Fibroblast of lung (primary cell): ENCODE results near the gene UBE4B. TPM values are rescaled to one million over a fixed set of nuclear protein-coding genes. Genes with fewer than 3 reads are reported as not detected.

ENCODE experiments used
- DNase-seq, 2 donors: peaks; one replicate each; pipeline versions ENCODE4 v3.0.0 to v3.0.0-alpha.2; 2010; ENCODE audit warnings: low read depth in 2 of 2
- H2AFZ ChIP-seq: 2 replicates; pipeline ENCODE4 v1.5.1; 2012; ENCODE audit warnings: low read length, control low read depth, inconsistent platforms
- H3K27ac ChIP-seq: 2 replicates; pipeline ENCODE4 v1.5.1; 2011; ENCODE audit warnings: low read length, control low read depth; ENCODE audit not compliant: insufficient read depth
- H3K27me3 ChIP-seq: 2 replicates; pipeline ENCODE4 v1.5.1; 2011; ENCODE audit warnings: mild to moderate bottlenecking, low read length; ENCODE audit not compliant: control insufficient read depth, insufficient read depth
- H3K36me3 ChIP-seq: 2 replicates; pipeline ENCODE4 v1.5.1; 2011; ENCODE audit warnings: low read length; ENCODE audit not compliant: control insufficient read depth, insufficient read depth
- H3K4me1 ChIP-seq: 2 replicates; pipeline ENCODE4 v1.5.1; 2011; ENCODE audit warnings: low read length; ENCODE audit not compliant: control insufficient read depth, insufficient read depth; ENCODE audit errors: extremely low read depth
- H3K4me2 ChIP-seq: 2 replicates; pipeline ENCODE4 v1.5.1; 2011; ENCODE audit warnings: low read length, control low read depth; ENCODE audit not compliant: insufficient read depth; ENCODE audit errors: extremely low read depth
- H3K4me3 ChIP-seq, 4 experiments: fragments of 200-600 bp in 1 of 4; sonication (generic) in 1 of 4; replicated peaks in 1 of 4; 2 replicates each; pipeline ENCODE4 v1.5.1; 2011 to 2016; ENCODE audit warnings: low read length in 4 of 4, low read depth in 3 of 4, mild to moderate bottlenecking in 3 of 4, control low read depth in 2 of 4, inconsistent platforms in 1 of 4, mixed read lengths in 1 of 4; ENCODE audit not compliant: insufficient read depth in 1 of 4; ENCODE audit errors: control extremely low read depth in 1 of 4
- H3K79me2 ChIP-seq: 2 replicates; pipeline ENCODE4 v1.5.1; 2012; ENCODE audit warnings: mild to moderate bottlenecking, low read length, inconsistent platforms; ENCODE audit not compliant: control insufficient read depth, insufficient read depth
- H3K9ac ChIP-seq: 2 replicates; pipeline ENCODE4 v1.5.1; 2011; ENCODE audit warnings: mild to moderate bottlenecking, low read length, control low read depth; ENCODE audit not compliant: insufficient read depth
- H3K9me3 ChIP-seq: 2 replicates; pipeline ENCODE4 v1.5.1; 2012; ENCODE audit warnings: low read depth, low read length; ENCODE audit not compliant: control insufficient read depth, insufficient read depth
- H4K20me1 ChIP-seq: 2 replicates; pipeline ENCODE4 v1.5.1; 2011; ENCODE audit warnings: low read length; ENCODE audit not compliant: control insufficient read depth, insufficient read depth; ENCODE audit errors: extremely low read depth
- EZH2 ChIP-seq: IDR thresholded peaks from 2 replicates; pipeline ENCODE4 v1.5.1; 2012; ENCODE audit warnings: low read length, control low read depth, mild to moderate bottlenecking; ENCODE audit errors: missing control alignments
- polyA plus RNA-seq, 2 donors: library from polyadenylated mRNA; depleted of rRNA in 1 of 2; stranded (reverse) in 1 of 2; unstranded in 1 of 2; fragments of >200 nt; gene quantifications; 2 replicates each; pipeline ENCODE4 v1.2.1, GENCODE V29; 2011 to 2012; ENCODE audit warnings: missing spikeins in 1 of 2
- total RNA-seq: library from RNA; depleted of rRNA; stranded (reverse); fragments of >200 nt; gene quantifications from 2 replicates; pipeline ENCODE4 v1.2.1, GENCODE V29; 2014
- TF ChIP-seq, protein P1 (sequence below), 2 donors: IDR thresholded peaks in 1 of 2; conservative IDR thresholded peaks in 1 of 2; 1 replicate in 1 of 2; 2 replicates in 1 of 2; pipeline ENCODE4 v1.5.1; 2011 to 2012; ENCODE audit warnings: low read length in 2 of 2, control low read depth in 1 of 2, inconsistent platforms in 1 of 2, low read depth in 1 of 2, mild to moderate bottlenecking in 1 of 2

Gene UBE4B
- total and polyA plus RNA-seq, 2 donors (not counting 1 experiment from before 2014, with no cell fraction given) = 21.9 to 30.7 TPM

GRCh38 chr1:10128101-10128765 is 95.5 kb downstream of the UBE4B start:
- Histone ChIP-seq H3K36me3 (no peaks in the 10 kb centered on the region), H3K4me2 (no peak overlapping the region), H3K4me1 (no peaks in the 10 kb centered on the region), H3K27me3 (no peaks in the 10 kb centered on the region), H3K9ac (no peak overlapping the region), H3K4me3 (no peak overlapping the region), H3K27ac (no peak overlapping the region), H4K20me1 (no peaks in the 10 kb centered on the region), H3K9me3 (no peaks in the 10 kb centered on the region), H3K79me2 (no peaks in the 10 kb centered on the region), H2AFZ (no peak overlapping the region)
- no peak for DNase-seq
- no peak for TF ChIP-seq EZH2
- TF ChIP-seq, protein P1, sequence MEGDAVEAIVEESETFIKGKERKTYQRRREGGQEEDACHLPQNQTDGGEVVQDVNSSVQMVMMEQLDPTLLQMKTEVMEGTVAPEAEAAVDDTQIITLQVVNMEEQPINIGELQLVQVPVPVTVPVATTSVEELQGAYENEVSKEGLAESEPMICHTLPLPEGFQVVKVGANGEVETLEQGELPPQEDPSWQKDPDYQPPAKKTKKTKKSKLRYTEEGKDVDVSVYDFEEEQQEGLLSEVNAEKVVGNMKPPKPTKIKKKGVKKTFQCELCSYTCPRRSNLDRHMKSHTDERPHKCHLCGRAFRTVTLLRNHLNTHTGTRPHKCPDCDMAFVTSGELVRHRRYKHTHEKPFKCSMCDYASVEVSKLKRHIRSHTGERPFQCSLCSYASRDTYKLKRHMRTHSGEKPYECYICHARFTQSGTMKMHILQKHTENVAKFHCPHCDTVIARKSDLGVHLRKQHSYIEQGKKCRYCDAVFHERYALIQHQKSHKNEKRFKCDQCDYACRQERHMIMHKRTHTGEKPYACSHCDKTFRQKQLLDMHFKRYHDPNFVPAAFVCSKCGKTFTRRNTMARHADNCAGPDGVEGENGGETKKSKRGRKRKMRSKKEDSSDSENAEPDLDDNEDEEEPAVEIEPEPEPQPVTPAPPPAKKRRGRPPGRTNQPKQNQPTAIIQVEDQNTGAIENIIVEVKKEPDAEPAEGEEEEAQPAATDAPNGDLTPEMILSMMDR (conservative IDR thresholded peaks at IDR 0.05 in 1 of 2, IDR thresholded peaks at IDR 0.05 in 1 of 2; ENCODE audit: low read depth in 1 of 2, low read length in 2 of 2) = no peak

DNA sequence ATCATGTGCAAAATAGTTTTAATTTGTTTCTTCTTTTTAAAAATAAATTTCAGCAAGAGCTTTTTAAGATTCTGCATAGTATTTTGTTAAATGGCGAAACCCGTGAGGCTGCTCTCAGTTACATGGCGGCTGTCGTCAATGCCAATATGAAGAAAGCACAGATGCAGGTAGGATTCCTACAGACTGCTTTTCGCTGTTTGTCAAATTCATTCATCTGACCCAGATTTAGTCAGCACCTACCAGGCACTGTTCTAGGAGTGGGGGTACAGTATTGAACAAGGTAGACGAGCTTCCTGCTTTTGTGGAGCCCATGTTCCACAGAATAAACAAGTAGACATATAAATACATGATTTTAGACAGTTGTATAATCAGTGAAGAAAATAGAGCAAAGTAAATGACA is 99.6 kb downstream of the UBE4B start:
- no peak overlapping the region for H2AFZ ChIP-seq
- no peak for DNase-seq
- no peak for TF ChIP-seq EZH2
- TF ChIP-seq, protein P1 (conservative IDR thresholded peaks at IDR 0.05 in 1 of 2, IDR thresholded peaks at IDR 0.05 in 1 of 2; ENCODE audit: low read depth in 1 of 2, low read length in 2 of 2) = no peak
- no peak overlapping the region for H3K27ac ChIP-seq
- H3K9me3 ChIP-seq = no peaks in the 10 kb centered on the region
- H3K27me3 ChIP-seq = no peaks in the 10 kb centered on the region
- H3K9ac ChIP-seq = no peak overlapping the region
- H3K4me1 ChIP-seq = no peaks in the 10 kb centered on the region
- H4K20me1 ChIP-seq = no peaks in the 10 kb centered on the region
- H3K4me3 ChIP-seq = no peak overlapping the region
- H3K4me2 ChIP-seq = no peak overlapping the region
- H3K79me2 ChIP-seq = no peaks in the 10 kb centered on the region
- H3K36me3 ChIP-seq = no peaks in the 10 kb centered on the region

GRCh38 chr1:10132852-10133251 is 100.1 kb downstream of the UBE4B start:
- Histone ChIP-seq H4K20me1 (no peaks in the 10 kb centered on the region), H2AFZ (no peak overlapping the region), H3K27ac (no peak overlapping the region), H3K79me2 (no peaks in the 10 kb centered on the region), H3K9me3 (no peaks in the 10 kb centered on the region), H3K36me3 (no peaks in the 10 kb centered on the region), H3K27me3 (no peaks in the 10 kb centered on the region), H3K4me2 (no peak overlapping the region), H3K4me1 (no peaks in the 10 kb centered on the region), H3K9ac (no peak overlapping the region), H3K4me3 (no peak overlapping the region)
- no peak for TF ChIP-seq EZH2
- TF ChIP-seq, protein P1 (conservative IDR thresholded peaks at IDR 0.05 in 1 of 2, IDR thresholded peaks at IDR 0.05 in 1 of 2; ENCODE audit: low read depth in 1 of 2, low read length in 2 of 2) = no peak
- no peak for DNase-seq
